Endothelial cell of umbilical vein (primary cell): Measurements from ENCODE around the gene IPO11. TPM values are rescaled to one million over a fixed set of nuclear protein-coding genes. Genes with fewer than 3 reads are reported as not detected.

ENCODE experiments used
- BruUV-seq: library from RNA; stranded (reverse); fragments of 400-500 nt; replicated peaks from 2 replicates; lab custom pipeline; 2021; lab: Mats Ljungman, UMichigan
- CTCF ChIA-PET: fragments of 300-600, 350-600 bp; sonication (Branson Sonifier 250); formaldehyde crosslinking; loops from one replicate; lab custom pipeline; 2021; ENCODE audit warnings: antibody characterized with exemption, inconsistent platforms; lab: Charles Lee
- POLR2A ChIA-PET: fragments of 300-600, 350-600 bp; sonication (Branson Sonifier 250); formaldehyde crosslinking; loops from one replicate; lab custom pipeline; 2021; ENCODE audit warnings: antibody characterized with exemption, inconsistent platforms; lab: Charles Lee
- DNase-seq: peaks from one replicate; pipeline ENCODE4 v3.0.0-alpha.2; 2011; ENCODE audit warnings: low read depth, low spot score
- FAIRE-seq: peaks from 2 replicates; lab custom pipeline; 2011; peaks lifted over from hg19 to GRCh38; lab: Jason Lieb, UNC
- H2AFZ ChIP-seq: 2 replicates; pipeline ENCODE4 v1.6.0; 2012; ENCODE audit warnings: low read depth, low read length, control low read depth, inconsistent platforms
- H3K27ac ChIP-seq: 2 replicates; pipeline ENCODE4 v1.5.1; 2011; ENCODE audit warnings: low read depth, mild to moderate bottlenecking, control low read depth, low read length, moderate library complexity; ENCODE audit not compliant: insufficient read depth
- H3K27me3 ChIP-seq, 2 experiments: 2 replicates each; pipeline versions ENCODE4 v1.6.0 to v1.6.1; 2011; ENCODE audit warnings: low read length in 2 of 2, mixed read lengths in 1 of 2; ENCODE audit not compliant: control insufficient read depth in 2 of 2, insufficient read depth in 2 of 2
- H3K36me3 ChIP-seq, 2 experiments: 2 replicates in 1 of 2; 3 replicates in 1 of 2; pipeline ENCODE4 v1.5.1; 2011; ENCODE audit warnings: low read length in 2 of 2, mild to moderate bottlenecking in 1 of 2, moderate library complexity in 1 of 2; ENCODE audit not compliant: control insufficient read depth in 2 of 2, insufficient read depth in 2 of 2; ENCODE audit errors: extremely low read depth in 1 of 2
- H3K4me1 ChIP-seq: 3 replicates; pipeline ENCODE4 v1.5.1; 2011; ENCODE audit warnings: mild to moderate bottlenecking, low read length; ENCODE audit not compliant: control insufficient read depth, insufficient read depth; ENCODE audit errors: extremely low read depth
- H3K4me2 ChIP-seq: 2 replicates; pipeline ENCODE4 v1.6.1; 2011; ENCODE audit warnings: low read length, control low read depth, mixed read lengths; ENCODE audit not compliant: insufficient read depth
- H3K4me3 ChIP-seq, 3 experiments: fragments of 200-600 bp in 1 of 3; sonication (generic), shearing (Covaris generic) in 1 of 3; replicated peaks in 1 of 3; 2 replicates each; pipeline ENCODE4 v1.5.1; 2011 to 2016; ENCODE audit warnings: control low read depth in 3 of 3, low read length in 3 of 3, mild to moderate bottlenecking in 2 of 3, inconsistent platforms in 1 of 3, low read depth in 1 of 3, moderate library complexity in 1 of 3; ENCODE audit not compliant: insufficient read depth in 1 of 3
- H3K79me2 ChIP-seq: 2 replicates; pipeline ENCODE4 v1.6.0; 2012; ENCODE audit warnings: low read length, inconsistent platforms; ENCODE audit not compliant: control insufficient read depth, insufficient read depth
- H3K9ac ChIP-seq: replicated peaks from 2 replicates; pipeline ENCODE3; 2011; ENCODE audit warnings: low read length, control low read depth; ENCODE audit not compliant: insufficient read depth; ENCODE audit errors: extremely low read depth
- H3K9me1 ChIP-seq: replicated peaks from 3 replicates; pipeline ENCODE4 v1.6.0; 2011; ENCODE audit warnings: mild to moderate bottlenecking, low read length; ENCODE audit not compliant: control insufficient read depth, insufficient read depth; ENCODE audit errors: extremely low read depth
- H3K9me3 ChIP-seq: replicated peaks from 2 replicates; pipeline ENCODE4 v1.5.1; 2012; ENCODE audit warnings: low read length, inconsistent platforms; ENCODE audit not compliant: control insufficient read depth, insufficient read depth
- H4K20me1 ChIP-seq: replicated peaks from 2 replicates; pipeline ENCODE3; 2011; ENCODE audit warnings: mild to moderate bottlenecking, low read length; ENCODE audit not compliant: control insufficient read depth, insufficient read depth; ENCODE audit errors: extremely low read depth
- EZH2 ChIP-seq: IDR thresholded peaks from 2 replicates; pipeline ENCODE4 v1.6.1; 2012; ENCODE audit warnings: borderline replicate concordance, low read depth, mild to moderate bottlenecking, moderate library complexity, low read length, inconsistent platforms; ENCODE audit not compliant: severe bottlenecking
- GATA2 ChIP-seq: IDR thresholded peaks from 2 replicates; pipeline ENCODE4 v1.7.0; 2011; ENCODE audit warnings: low read depth, mild to moderate bottlenecking, moderate library complexity, mixed read lengths, low read length; ENCODE audit not compliant: insufficient read length, insufficient read depth
- JUN ChIP-seq: IDR thresholded peaks from 2 replicates; pipeline ENCODE4 v1.6.1; 2011; ENCODE audit warnings: borderline replicate concordance, low read depth; ENCODE audit not compliant: insufficient read length, insufficient read depth
- MYC ChIP-seq: IDR thresholded peaks from one replicate; pipeline ENCODE4 v1.6.1; 2011; ENCODE audit warnings: mild to moderate bottlenecking, low read depth, low read length
- POLR2A ChIP-seq: IDR thresholded peaks from 2 replicates; pipeline ENCODE4 v1.6.1; 2012; ENCODE audit warnings: low read depth, mild to moderate bottlenecking, control low read depth, low read length
- POLR2AphosphoS5 ChIP-seq: IDR thresholded peaks from 2 replicates; pipeline ENCODE4 v1.6.1; 2012; ENCODE audit warnings: low read depth, mild to moderate bottlenecking, control low read depth, low read length, moderate library complexity; ENCODE audit not compliant: insufficient read depth
- dilution Hi-C: fragments of 300-500 bp; cut with MboI; formaldehyde crosslinking; loops from one replicate; pipeline ENCODE4 v1.15.0; 2019; ENCODE audit warnings: low sequenced_read_pairs; ENCODE audit not compliant: extremely low pct_ligation_motif_present
- intact Hi-C: fragments of 100-400 bp; cut with micrococcal nuclease; formaldehyde crosslinking; loops from one replicate; pipeline ENCODE4 v1.10.0; 2022
- polyA plus RNA-seq, 4 experiments: library from polyadenylated mRNA; depleted of rRNA in 3 of 4; stranded (reverse) in 3 of 4; unstranded in 1 of 4; fragments of >200 nt; gene quantifications; 2 replicates each; pipeline versions ENCODE4 v1.2.1 to v1.2.3, GENCODE V29; 2011 to 2012; ENCODE audit warnings: missing spikeins in 1 of 4
- total RNA-seq: library from RNA; stranded (reverse); gene quantifications from 2 replicates; pipeline ENCODE4 v1.2.3, GENCODE V29; 2021
- TF ChIP-seq, protein P1 (sequence below), 2 donors: IDR thresholded peaks; 1 replicate in 1 of 2; 2 replicates in 1 of 2; pipeline ENCODE4 v1.5.1; 2011; ENCODE audit warnings: low read length in 2 of 2, mild to moderate bottlenecking in 2 of 2, moderate library complexity in 2 of 2, control low read depth in 1 of 2, inconsistent platforms in 1 of 2, low read depth in 1 of 2; ENCODE audit not compliant: insufficient read depth in 1 of 2; ENCODE audit errors: extremely low read depth in 1 of 2

IPO11 gene
- total and polyA plus RNA-seq, 2 donors (not counting 3 experiments of a cell fraction or from before 2014, with no cell fraction given): 38.5 to 80.9 TPM

DNA sequence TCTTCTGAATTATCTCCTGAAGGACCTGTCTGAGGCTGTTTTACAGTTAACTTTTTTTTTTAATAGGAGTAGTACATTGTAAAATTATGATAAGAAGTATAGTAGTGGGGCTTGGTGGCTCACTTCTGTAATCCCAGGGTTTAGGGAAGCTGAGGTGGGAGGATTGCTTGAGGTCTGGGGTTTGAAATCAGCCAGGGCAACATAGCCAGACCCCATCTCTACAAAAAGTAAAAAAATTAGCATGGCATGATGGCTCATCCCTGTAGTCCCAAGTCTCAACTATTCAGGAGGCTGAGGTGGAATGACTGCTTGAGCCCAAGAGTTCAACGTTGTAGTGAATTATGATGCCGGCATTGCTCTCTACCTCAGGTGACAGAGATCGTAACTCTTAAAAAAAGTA lies 7.0 kb downstream of the IPO11 start:
- Histone ChIP-seq H3K9ac (no peak overlapping the region), H3K9me1 (no peaks in the 10 kb centered on the region), H3K27me3 (no peaks in the 10 kb centered on the region), H3K4me1 (no peaks in the 10 kb centered on the region), H3K4me2 (no peak overlapping the region), H2AFZ (no peak overlapping the region), H4K20me1 (no peaks in the 10 kb centered on the region), H3K79me2 (peaks cover 67% of the 10 kb centered on the region), H3K27ac (no peak overlapping the region), H3K4me3 (no peak overlapping the region), H3K9me3 (no peaks in the 10 kb centered on the region), H3K36me3 (no peaks in the 10 kb centered on the region)
- CTCF ChIA-PET: interaction anchor here (2.4 kb wide), 1 partner anchor 41 kb away, joined by 8 read pairs; no protein-coding TSS in a partner anchor
- BruUV-seq: no TSS peak
- DNase-seq: no peak
- no peak for TF ChIP-seq MYC
- no peak for TF ChIP-seq POLR2A
- TF ChIP-seq, protein P1, sequence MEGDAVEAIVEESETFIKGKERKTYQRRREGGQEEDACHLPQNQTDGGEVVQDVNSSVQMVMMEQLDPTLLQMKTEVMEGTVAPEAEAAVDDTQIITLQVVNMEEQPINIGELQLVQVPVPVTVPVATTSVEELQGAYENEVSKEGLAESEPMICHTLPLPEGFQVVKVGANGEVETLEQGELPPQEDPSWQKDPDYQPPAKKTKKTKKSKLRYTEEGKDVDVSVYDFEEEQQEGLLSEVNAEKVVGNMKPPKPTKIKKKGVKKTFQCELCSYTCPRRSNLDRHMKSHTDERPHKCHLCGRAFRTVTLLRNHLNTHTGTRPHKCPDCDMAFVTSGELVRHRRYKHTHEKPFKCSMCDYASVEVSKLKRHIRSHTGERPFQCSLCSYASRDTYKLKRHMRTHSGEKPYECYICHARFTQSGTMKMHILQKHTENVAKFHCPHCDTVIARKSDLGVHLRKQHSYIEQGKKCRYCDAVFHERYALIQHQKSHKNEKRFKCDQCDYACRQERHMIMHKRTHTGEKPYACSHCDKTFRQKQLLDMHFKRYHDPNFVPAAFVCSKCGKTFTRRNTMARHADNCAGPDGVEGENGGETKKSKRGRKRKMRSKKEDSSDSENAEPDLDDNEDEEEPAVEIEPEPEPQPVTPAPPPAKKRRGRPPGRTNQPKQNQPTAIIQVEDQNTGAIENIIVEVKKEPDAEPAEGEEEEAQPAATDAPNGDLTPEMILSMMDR (IDR thresholded peaks at IDR 0.05; ENCODE audit: extremely low read depth in 1 of 2, insufficient read depth in 1 of 2, low read depth in 1 of 2, low read length in 2 of 2): no peak
- no peak for TF ChIP-seq POLR2AphosphoS5
- no peak for TF ChIP-seq GATA2
- TF ChIP-seq JUN: no peak
- TF ChIP-seq EZH2: no peak
- POLR2A ChIA-PET: no interaction called here
- intact Hi-C loops: no loop called here
- no peak for FAIRE-seq
- dilution Hi-C loops: no loop called here
